Ishikawa (cell line): ENCODE data around the gene CNR2.

Source experiments
- EP300 ChIP-seq: IDR thresholded peaks from 2 replicates; pipeline ENCODE4 v1.6.1; 2012; ENCODE audit warnings: borderline replicate concordance
- YY1 ChIP-seq: IDR thresholded peaks from 2 replicates; pipeline ENCODE4 v1.6.1; 2012; ENCODE audit warnings: low read depth

DNA sequence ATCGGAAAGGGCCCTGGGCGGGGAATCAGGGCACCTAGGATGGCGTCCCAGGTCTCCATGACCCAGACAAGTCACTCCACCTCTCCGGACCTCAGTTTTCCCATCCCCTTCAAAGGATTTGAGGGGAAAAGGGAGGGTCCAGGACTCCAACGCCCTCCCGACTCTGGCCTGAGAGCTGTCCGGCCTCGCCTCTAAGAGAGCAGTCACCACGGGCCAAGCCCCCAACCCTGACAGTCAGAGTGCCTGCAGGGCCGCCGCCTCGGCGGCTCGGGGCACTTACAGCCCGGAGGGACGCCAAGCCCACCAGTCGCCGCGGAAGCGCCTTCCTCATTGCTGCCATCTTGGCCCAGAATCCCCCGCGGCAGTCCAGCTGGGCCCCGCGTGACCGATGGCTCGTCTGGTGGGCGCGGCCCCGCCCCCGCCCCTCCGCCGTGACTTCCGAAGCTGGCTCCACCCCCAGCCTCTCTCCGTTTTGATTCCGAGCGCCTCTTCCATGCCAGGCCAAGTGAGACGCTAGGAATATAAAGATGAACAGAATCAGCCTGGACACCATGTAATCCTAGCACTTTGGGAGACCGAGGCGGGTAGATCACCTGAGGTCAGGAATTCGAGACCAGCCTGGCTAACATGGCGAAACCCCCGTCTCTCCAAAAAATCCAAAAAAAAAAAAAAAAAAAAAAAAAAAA, 87.9 kb downstream of the CNR2 start, which contains the start of gene HMGCL:
- TF ChIP-seq EP300: no peak
- peak; percentile 98 for TF ChIP-seq YY1
